Glutamatergic neuron (in vitro differentiated cells): ENCODE measurements around the gene COMMD4. TPM values are rescaled to one million over a fixed set of nuclear protein-coding genes. Genes with fewer than 3 reads are reported as not detected.
"Not testable (repeated sequence)": the region's sequence is repeated elsewhere in the genome, so short reads cannot be mapped to it uniquely, and the experiment has no call there.

ENCODE experiments used
- DNase-seq: peaks from one replicate; pipeline ENCODE4 v3.0.0; 2022
- H3K27ac Mint-ChIP-seq: one replicate; pipeline ENCODE4 v1.8.0; 2020; ENCODE audit warnings: mild to moderate bottlenecking, mixed read lengths, inconsistent platforms; ENCODE audit not compliant: unreplicated experiment
- H3K27me3 Mint-ChIP-seq: one replicate; pipeline ENCODE4 v1.8.0; 2020; ENCODE audit warnings: mild to moderate bottlenecking, moderate library complexity, mixed read lengths, inconsistent platforms; ENCODE audit not compliant: unreplicated experiment
- H3K36me3 Mint-ChIP-seq: one replicate; pipeline ENCODE4 v1.8.0; 2020; ENCODE audit warnings: mild to moderate bottlenecking, mixed read lengths, inconsistent platforms; ENCODE audit not compliant: unreplicated experiment
- H3K4me1 Mint-ChIP-seq: one replicate; pipeline ENCODE4 v1.8.0; 2020; ENCODE audit warnings: mild to moderate bottlenecking, low read depth, mixed read lengths, inconsistent platforms; ENCODE audit not compliant: unreplicated experiment
- H3K4me3 Mint-ChIP-seq: one replicate; pipeline ENCODE4 v1.8.0; 2020; ENCODE audit warnings: mild to moderate bottlenecking, mixed read lengths, inconsistent platforms; ENCODE audit not compliant: unreplicated experiment
- H3K9me3 Mint-ChIP-seq: one replicate; pipeline ENCODE4 v1.8.0; 2020; ENCODE audit warnings: mild to moderate bottlenecking, moderate library complexity, mixed read lengths, inconsistent platforms; ENCODE audit not compliant: unreplicated experiment
- total RNA-seq: library from RNA; stranded (reverse); fragmentation: NEBNext Ultra II Directional; extraction: Animal tissue kit (Norgen Biotek cat#: 25700); gene quantifications from one replicate; pipeline ENCODE4 v1.2.1, GENCODE V29; 2021; ENCODE audit not compliant: unreplicated experiment
- TF ChIP-seq, protein P1 (sequence below): fragments of 200-600 bp; sonication (generic); IDR thresholded peaks from one replicate; pipeline ENCODE4 v1.5.0; 2021; ENCODE audit not compliant: partially characterized antibody, unreplicated experiment

The COMMD4 gene
- total RNA-seq, 1 donor from 2014 or later = 66.2 TPM

DNA sequence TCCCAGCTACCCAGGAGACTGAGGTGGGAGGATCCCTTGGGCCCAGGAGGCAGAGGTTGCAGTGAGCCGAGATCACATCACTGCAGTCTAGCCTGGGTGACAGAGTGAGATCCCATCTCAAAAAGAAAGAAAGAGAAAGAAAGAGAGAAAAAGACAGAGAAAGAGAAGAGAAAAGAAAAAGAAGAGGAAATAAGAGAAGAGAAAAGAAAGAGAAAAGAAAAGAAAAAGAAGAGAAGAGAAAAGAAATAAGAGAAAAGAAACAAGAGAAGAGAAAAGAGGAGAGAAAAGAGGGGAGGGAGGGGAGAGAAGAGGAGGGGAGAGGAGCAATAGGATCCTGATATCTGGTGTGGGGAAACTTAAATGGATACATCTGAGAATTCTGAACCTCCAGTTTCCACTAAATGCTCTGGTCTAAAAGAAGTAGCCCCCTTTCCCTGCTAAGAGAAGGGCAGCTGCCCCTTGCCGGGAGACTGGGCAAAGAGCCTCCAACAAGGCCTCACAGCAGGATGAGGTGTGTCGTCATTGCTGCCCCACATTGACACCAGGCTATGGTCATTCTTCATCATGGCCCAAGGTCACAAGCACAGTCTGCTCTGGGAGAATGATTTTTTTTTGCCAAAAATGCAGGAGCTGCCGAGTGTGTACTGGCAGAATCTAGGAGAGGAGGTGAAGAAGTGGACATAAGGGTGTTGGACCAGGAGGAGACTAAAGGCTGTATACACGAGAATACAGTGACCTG is 21.1 kb upstream of the COMMD4 start:
- Mint-ChIP-seq H3K27ac (no peak overlapping the region), H3K27me3 (peaks cover 3% of the 10 kb centered on the region), H3K4me3 (no peak overlapping the region), H3K4me1 (no peaks in the 10 kb centered on the region), H3K9me3 (no peaks in the 10 kb centered on the region), H3K36me3 (no peaks in the 10 kb centered on the region)
- no peak for DNase-seq
- TF ChIP-seq, protein P1, sequence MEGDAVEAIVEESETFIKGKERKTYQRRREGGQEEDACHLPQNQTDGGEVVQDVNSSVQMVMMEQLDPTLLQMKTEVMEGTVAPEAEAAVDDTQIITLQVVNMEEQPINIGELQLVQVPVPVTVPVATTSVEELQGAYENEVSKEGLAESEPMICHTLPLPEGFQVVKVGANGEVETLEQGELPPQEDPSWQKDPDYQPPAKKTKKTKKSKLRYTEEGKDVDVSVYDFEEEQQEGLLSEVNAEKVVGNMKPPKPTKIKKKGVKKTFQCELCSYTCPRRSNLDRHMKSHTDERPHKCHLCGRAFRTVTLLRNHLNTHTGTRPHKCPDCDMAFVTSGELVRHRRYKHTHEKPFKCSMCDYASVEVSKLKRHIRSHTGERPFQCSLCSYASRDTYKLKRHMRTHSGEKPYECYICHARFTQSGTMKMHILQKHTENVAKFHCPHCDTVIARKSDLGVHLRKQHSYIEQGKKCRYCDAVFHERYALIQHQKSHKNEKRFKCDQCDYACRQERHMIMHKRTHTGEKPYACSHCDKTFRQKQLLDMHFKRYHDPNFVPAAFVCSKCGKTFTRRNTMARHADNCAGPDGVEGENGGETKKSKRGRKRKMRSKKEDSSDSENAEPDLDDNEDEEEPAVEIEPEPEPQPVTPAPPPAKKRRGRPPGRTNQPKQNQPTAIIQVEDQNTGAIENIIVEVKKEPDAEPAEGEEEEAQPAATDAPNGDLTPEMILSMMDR = no peak

DNA sequence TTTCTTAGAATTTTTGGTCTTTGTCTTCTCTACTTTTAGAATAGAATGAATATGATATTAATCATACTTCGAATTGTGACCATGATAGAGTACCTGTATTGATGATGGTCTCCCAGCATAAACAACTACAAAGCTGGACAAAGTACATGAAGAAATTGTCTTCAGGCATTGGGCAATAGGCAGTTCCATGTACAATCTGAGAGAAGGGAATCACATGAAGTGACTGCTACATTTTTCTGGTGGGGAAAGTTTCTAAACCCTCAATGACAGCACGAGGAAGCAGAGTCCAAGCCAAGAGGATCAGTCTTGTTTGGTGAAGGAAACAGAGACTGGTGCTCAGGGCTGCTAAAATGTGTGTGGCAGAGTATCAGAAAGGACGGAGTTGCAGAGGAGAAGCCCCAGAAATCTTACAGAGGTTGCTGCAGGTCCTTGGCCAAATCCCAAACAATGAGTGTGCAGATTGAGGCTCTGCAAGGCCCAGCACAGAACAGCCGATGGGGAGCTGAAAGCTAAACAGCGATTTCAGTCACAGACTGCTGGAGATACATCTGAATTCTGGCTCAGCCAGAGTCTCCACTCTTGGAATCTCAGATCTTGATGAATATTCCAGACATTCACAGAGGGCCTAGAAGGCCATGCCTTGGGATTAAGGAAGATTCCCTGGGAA is 16.5 kb upstream of the COMMD4 start:
- H3K27ac Mint-ChIP-seq, H3K27me3 Mint-ChIP-seq, H3K4me1 Mint-ChIP-seq, H3K4me3 Mint-ChIP-seq, H3K9me3 Mint-ChIP-seq, H3K36me3 Mint-ChIP-seq, DNase-seq: not testable (repeated sequence)

DNA sequence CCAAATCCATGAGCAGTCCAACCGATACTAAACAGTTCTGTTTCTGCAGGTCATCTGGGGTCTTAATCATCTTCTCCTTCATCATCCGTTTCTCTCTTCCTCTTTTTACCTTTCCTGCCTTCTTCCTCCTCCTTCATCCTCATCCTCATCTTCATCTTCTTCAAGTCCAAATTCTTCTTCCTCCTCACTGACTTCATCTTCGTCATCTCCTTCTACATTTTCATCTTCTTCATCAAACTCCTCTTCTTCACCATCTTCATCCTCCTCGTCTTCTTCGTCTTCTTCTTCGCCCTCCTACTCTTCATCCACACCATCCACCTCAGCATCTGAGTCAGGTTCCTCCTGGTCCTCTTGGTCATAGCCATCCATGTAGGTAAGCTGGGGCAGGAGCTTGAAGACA is 14.2 kb upstream of the COMMD4 start:
- Mint-ChIP-seq H3K4me1 (no peaks in the 10 kb centered on the region), H3K36me3 (no peaks in the 10 kb centered on the region), H3K27me3 (peaks cover 3% of the 10 kb centered on the region), H3K27ac (no peak overlapping the region), H3K9me3 (peaks cover 2% of the 10 kb centered on the region), H3K4me3 (no peak overlapping the region)
- DNase-seq = no peak
- TF ChIP-seq, protein P1 = no peak

DNA sequence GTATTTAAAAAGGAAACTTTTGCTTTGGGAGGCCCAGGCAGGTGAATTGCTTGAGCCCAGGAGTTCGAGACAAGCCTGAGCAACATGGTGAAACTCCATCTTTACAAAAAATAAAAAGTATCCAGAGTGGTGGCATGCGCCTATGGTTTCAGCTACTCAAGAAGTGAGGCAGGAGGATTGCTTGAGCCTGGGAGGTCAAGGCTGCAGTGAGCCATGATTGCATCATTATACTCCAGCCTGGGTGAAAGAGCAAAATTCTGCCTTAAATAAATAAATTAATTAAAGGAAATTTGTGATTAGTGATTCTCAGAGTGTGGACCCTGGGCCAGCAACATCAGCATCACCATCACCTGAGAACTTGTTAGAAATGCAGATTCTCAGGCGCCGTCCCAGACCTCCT is 9.9 kb upstream of the COMMD4 start:
- TF ChIP-seq, protein P1 = no peak
- no peaks in the 10 kb centered on the region for H3K36me3 Mint-ChIP-seq
- no peak for DNase-seq
- H3K4me3 Mint-ChIP-seq = no peak overlapping the region
- no peaks in the 10 kb centered on the region for H3K4me1 Mint-ChIP-seq
- no peak overlapping the region for H3K27ac Mint-ChIP-seq
- no peaks in the 10 kb centered on the region for H3K9me3 Mint-ChIP-seq
- peaks cover 3% of the 10 kb centered on the region for H3K27me3 Mint-ChIP-seq

DNA sequence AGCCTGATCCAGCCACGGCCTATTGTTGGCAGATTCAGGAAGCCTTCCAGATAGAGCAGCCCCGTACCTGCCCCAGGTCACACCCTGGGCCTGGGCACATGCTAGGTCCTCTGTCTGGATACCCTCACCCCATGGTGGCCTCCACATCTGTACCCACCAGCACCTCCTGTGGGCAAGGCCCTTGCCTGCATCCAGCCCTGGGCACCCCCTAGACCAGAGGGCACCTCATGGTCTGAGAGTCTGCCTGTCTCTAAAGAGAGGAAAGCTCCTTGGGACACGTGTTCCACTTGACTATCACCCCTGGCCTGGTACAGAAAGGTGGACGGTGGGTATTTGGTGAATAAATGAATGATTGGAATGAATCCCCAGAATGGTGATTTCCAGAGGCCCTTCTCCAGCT is 8.9 kb upstream of the COMMD4 start:
- Mint-ChIP-seq H3K9me3 (no peaks in the 10 kb centered on the region), H3K27me3 (peaks cover 2% of the 10 kb centered on the region), H3K4me1 (no peaks in the 10 kb centered on the region), H3K36me3 (no peaks in the 10 kb centered on the region), H3K4me3 (no peak overlapping the region), H3K27ac (no peak overlapping the region)
- DNase-seq = no peak
- TF ChIP-seq, protein P1 = no peak
